Measurements from ENCODE around the gene RENBP.
A peak's percentile ranks its signal among the peaks of the same experiment; 100 is the strongest.

Gene RENBP

GRCh38 chrX:153952373-153953026 is 8.1 kb upstream of the RENBP start:
- Histone ChIP-seq H3K36me3 (ENCODE audit: control insufficient read depth in 1 of 2, insufficient read depth in 2 of 2, low read length in 2 of 2) (peaks cover 0 to 42% of the 10 kb centered on the region in 2 donors), H3K4me1 (ENCODE audit: control insufficient read depth in 1 of 2, insufficient read depth in 2 of 2, low read length in 2 of 2) (peaks cover 0 to 36% of the 10 kb centered on the region in 2 donors), H3K27ac (ENCODE audit: low read length) (peak overlapping the region; percentile 73), H3K9me3 (ENCODE audit: control insufficient read depth in 1 of 2, low read length in 2 of 2) (no peaks in the 10 kb centered on the region), H3K27me3 (ENCODE audit: low read depth, low read length) (no peaks in the 10 kb centered on the region), H3K4me3 (ENCODE audit: low read depth in 1 of 2, low read length in 2 of 2) (no peak overlapping the region)

- Histone ChIP-seq H3K27ac (ENCODE audit: low read length) (no peak overlapping the region), H3K4me3 (ENCODE audit: low read depth in 1 of 2, low read length in 2 of 2) (no peak overlapping the region), H3K36me3 (ENCODE audit: control insufficient read depth in 1 of 2, insufficient read depth in 2 of 2, low read length in 2 of 2) (peaks cover 0 to 35% of the 10 kb centered on the region in 2 donors), H3K4me1 (ENCODE audit: control insufficient read depth in 1 of 2, insufficient read depth in 2 of 2, low read length in 2 of 2) (peaks cover 0 to 42% of the 10 kb centered on the region in 2 donors), H3K27me3 (ENCODE audit: low read depth, low read length) (no peaks in the 10 kb centered on the region), H3K9me3 (ENCODE audit: control insufficient read depth in 1 of 2, low read length in 2 of 2) (no peaks in the 10 kb centered on the region)
Observed at GRCh38 chrX:153951683-153952372, 7.4 kb upstream of the RENBP start.

GRCh38 chrX:153950127-153950526 is 5.7 kb upstream of the RENBP start:
- no peak overlapping the region for H3K27ac ChIP-seq (ENCODE audit: low read length)
- peaks cover 0 to 45% of the 10 kb centered on the region in 2 donors for H3K4me1 ChIP-seq (ENCODE audit: control insufficient read depth in 1 of 2, insufficient read depth in 2 of 2, low read length in 2 of 2)

GRCh38 chrX:153948847-153949805 is 4.7 kb upstream of the RENBP start:
- Histone ChIP-seq H3K27ac (ENCODE audit: low read length) (no peak overlapping the region), H3K36me3 (ENCODE audit: control insufficient read depth in 1 of 2, insufficient read depth in 2 of 2, low read length in 2 of 2) (peaks cover 0 to 15% of the 10 kb centered on the region in 2 donors), H3K4me1 (ENCODE audit: control insufficient read depth in 1 of 2, insufficient read depth in 2 of 2, low read length in 2 of 2) (peaks cover 0 to 47% of the 10 kb centered on the region in 2 donors), H3K4me3 (ENCODE audit: low read depth in 1 of 2, low read length in 2 of 2) (no peak overlapping the region), H3K27me3 (ENCODE audit: low read depth, low read length) (no peaks in the 10 kb centered on the region), H3K9me3 (ENCODE audit: control insufficient read depth in 1 of 2, low read length in 2 of 2) (no peaks in the 10 kb centered on the region)

More at GRCh38 chrX:153950127-153950526, 5.7 kb upstream of the RENBP start:
- H3K36me3 ChIP-seq (ENCODE audit: control insufficient read depth in 1 of 2, insufficient read depth in 2 of 2, low read length in 2 of 2), result peaks cover 0 to 25% of the 10 kb centered on the region in 2 donors
- no peaks in the 10 kb centered on the region for H3K27me3 ChIP-seq (ENCODE audit: low read depth, low read length)
- H3K9me3 ChIP-seq (ENCODE audit: control insufficient read depth in 1 of 2, low read length in 2 of 2), result no peaks in the 10 kb centered on the region
- H3K4me3 ChIP-seq (ENCODE audit: low read depth in 1 of 2, low read length in 2 of 2), result no peak overlapping the region

- Histone ChIP-seq H3K36me3 (ENCODE audit: control insufficient read depth in 1 of 2, insufficient read depth in 2 of 2, low read length in 2 of 2) (peaks cover 0 to 13% of the 10 kb centered on the region in 2 donors), H3K27me3 (ENCODE audit: low read depth, low read length) (no peaks in the 10 kb centered on the region), H3K9me3 (ENCODE audit: control insufficient read depth in 1 of 2, low read length in 2 of 2) (no peaks in the 10 kb centered on the region), H3K27ac (ENCODE audit: low read length) (no peak overlapping the region), H3K4me3 (ENCODE audit: low read depth in 1 of 2, low read length in 2 of 2) (no peak overlapping the region), H3K4me1 (ENCODE audit: control insufficient read depth in 1 of 2, insufficient read depth in 2 of 2, low read length in 2 of 2) (peaks cover 0 to 54% of the 10 kb centered on the region in 2 donors)
Observed at GRCh38 chrX:153948002-153948466, 3.6 kb upstream of the RENBP start.

- no peak overlapping the region for H3K4me3 ChIP-seq (ENCODE audit: low read depth in 1 of 2, low read length in 2 of 2)
- no peak overlapping the region for H3K27ac ChIP-seq (ENCODE audit: low read length)
- peaks cover 0 to 46% of the 10 kb centered on the region in 2 donors for H3K4me1 ChIP-seq (ENCODE audit: control insufficient read depth in 1 of 2, insufficient read depth in 2 of 2, low read length in 2 of 2)
- no peaks in the 10 kb centered on the region for H3K27me3 ChIP-seq (ENCODE audit: low read depth, low read length)
- no peaks in the 10 kb centered on the region for H3K9me3 ChIP-seq (ENCODE audit: control insufficient read depth in 1 of 2, low read length in 2 of 2)
- peaks cover 0 to 11% of the 10 kb centered on the region in 2 donors for H3K36me3 ChIP-seq (ENCODE audit: control insufficient read depth in 1 of 2, insufficient read depth in 2 of 2, low read length in 2 of 2)
Observed at GRCh38 chrX:153947009-153947769, 2.7 kb upstream of the RENBP start.

- H3K27ac ChIP-seq (ENCODE audit: low read length), result no peak overlapping the region
- H3K27me3 ChIP-seq (ENCODE audit: low read depth, low read length), result no peaks in the 10 kb centered on the region
- H3K4me1 ChIP-seq (ENCODE audit: control insufficient read depth in 1 of 2, insufficient read depth in 2 of 2, low read length in 2 of 2), result peaks cover 0 to 42% of the 10 kb centered on the region in 2 donors
- H3K9me3 ChIP-seq (ENCODE audit: control insufficient read depth in 1 of 2, low read length in 2 of 2), result no peaks in the 10 kb centered on the region
- peaks cover 0 to 7% of the 10 kb centered on the region in 2 donors for H3K36me3 ChIP-seq (ENCODE audit: control insufficient read depth in 1 of 2, insufficient read depth in 2 of 2, low read length in 2 of 2)
- no peak overlapping the region for H3K4me3 ChIP-seq (ENCODE audit: low read depth in 1 of 2, low read length in 2 of 2)
Observed at GRCh38 chrX:153945956-153946943, 1.8 kb upstream of the RENBP start.

- Histone ChIP-seq H3K27ac (ENCODE audit: low read length) (no peak overlapping the region), H3K9me3 (ENCODE audit: control insufficient read depth in 1 of 2, low read length in 2 of 2) (no peaks in the 10 kb centered on the region), H3K27me3 (ENCODE audit: low read depth, low read length) (no peaks in the 10 kb centered on the region), H3K4me3 (ENCODE audit: low read depth in 1 of 2, low read length in 2 of 2) (peak overlapping the region in 1 of 2 donors; percentile 58), H3K36me3 (ENCODE audit: control insufficient read depth in 1 of 2, insufficient read depth in 2 of 2, low read length in 2 of 2) (peaks cover 0 to under 1% of the 10 kb centered on the region in 2 donors), H3K4me1 (ENCODE audit: control insufficient read depth in 1 of 2, insufficient read depth in 2 of 2, low read length in 2 of 2) (peaks cover 0 to 37% of the 10 kb centered on the region in 2 donors)
Observed at GRCh38 chrX:153944800-153945150, 332 bp upstream of the RENBP start.

- no peaks in the 10 kb centered on the region for H3K36me3 ChIP-seq (ENCODE audit: control insufficient read depth in 1 of 2, insufficient read depth in 2 of 2, low read length in 2 of 2)
- H3K9me3 ChIP-seq (ENCODE audit: control insufficient read depth in 1 of 2, low read length in 2 of 2), result no peaks in the 10 kb centered on the region
- no peak overlapping the region for H3K4me3 ChIP-seq (ENCODE audit: low read depth in 1 of 2, low read length in 2 of 2)
- H3K4me1 ChIP-seq (ENCODE audit: control insufficient read depth in 1 of 2, insufficient read depth in 2 of 2, low read length in 2 of 2), result peaks cover 0 to 10% of the 10 kb centered on the region in 2 donors
- no peak overlapping the region for H3K27ac ChIP-seq (ENCODE audit: low read length)
- H3K27me3 ChIP-seq (ENCODE audit: low read depth, low read length), result no peaks in the 10 kb centered on the region
Observed at GRCh38 chrX:153941336-153942252, 2.8 kb downstream of the RENBP start.

Data from muscle layer of duodenum (tissue), 2 donors.